HL-60 (cell line): ENCODE data around the gene WDR19.

ENCODE experiments used
- CTCF ChIP-seq: IDR thresholded peaks from one replicate; pipeline ENCODE4 v1.5.1; 2011; ENCODE audit warnings: low read length, control low read depth, inconsistent platforms; ENCODE audit not compliant: insufficient read depth
- POLR2AphosphoS5 ChIP-seq: IDR thresholded peaks from 2 replicates; pipeline ENCODE4 v1.6.1; 2012; ENCODE audit warnings: low read depth
- SPI1 ChIP-seq: IDR thresholded peaks from 2 replicates; pipeline ENCODE4 v1.6.1; 2012; ENCODE audit warnings: low read depth, mild to moderate bottlenecking, borderline replicate concordance

DNA sequence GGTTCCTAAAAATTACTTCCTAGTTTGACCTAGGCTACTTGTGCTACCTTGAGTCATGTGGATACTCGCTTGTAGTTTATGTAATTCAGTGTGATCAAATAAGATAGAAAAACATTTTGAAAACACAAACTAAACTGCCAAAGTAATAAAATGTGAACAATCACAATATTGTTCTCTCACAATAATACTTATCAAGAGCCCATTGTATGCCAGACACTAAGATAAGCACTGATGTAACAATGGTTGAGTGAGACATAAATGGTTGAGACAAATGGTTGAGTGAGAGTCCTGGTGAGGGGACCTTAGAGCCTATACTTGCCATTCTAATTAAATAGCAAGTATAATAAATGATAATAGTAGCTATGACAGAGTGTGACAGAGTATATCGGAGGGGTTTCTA lies 142.1 kb downstream of the WDR19 start:
- TF ChIP-seq CTCF (no peak), POLR2AphosphoS5 (no peak), SPI1 (no peak)
